ENCODE data around the gene AOPEP. TPM values are rescaled to one million over a fixed set of nuclear protein-coding genes. Genes with fewer than 3 reads are reported as not detected.
A peak's percentile ranks its signal among the peaks of the same experiment; 100 is the strongest.

Gene AOPEP
- total and polyA plus RNA-seq, 2 of the 13 experiments (the other 11 are each of a cell fraction or from before 2014, with no cell fraction given): 22.2 to 41.6 TPM

- TF ChIP-seq ZBTB34 (CRISPR knock-in tag; IDR thresholded peaks at IDR 0.05) (no peak), ZBTB39 (CRISPR knock-in tag; IDR thresholded peaks at IDR 0.05) (no peak), ZBTB14 (CRISPR knock-in tag; IDR thresholded peaks at IDR 0.05) (no peak), RARA (CRISPR knock-in tag; IDR thresholded peaks at IDR 0.05) (peak; percentile 100), CERS6 (CRISPR knock-in tag; IDR thresholded peaks at IDR 0.05) (no peak), ATF3 (CRISPR knock-in tag; IDR thresholded peaks at IDR 0.05) (no peak), SIX1 (CRISPR knock-in tag; IDR thresholded peaks at IDR 0.05; ENCODE audit: borderline replicate concordance) (peak; percentile 51; the same call in 1 of the 2 replicates), SSRP1 (CRISPR knock-in tag; IDR thresholded peaks at IDR 0.05) (no peak), ZNF672 (CRISPR knock-in tag; IDR thresholded peaks at IDR 0.05) (no peak), CCDC6 (CRISPR knock-in tag; IDR thresholded peaks at IDR 0.05) (no peak), ZNF484 (CRISPR knock-in tag; IDR thresholded peaks at IDR 0.05; ENCODE audit: borderline replicate concordance, low read depth) (no peak), HNRNPLL (IDR thresholded peaks at IDR 0.05; ENCODE audit: low read depth, low read length, poor library complexity, severe bottlenecking) (no peak), NRL (CRISPR knock-in tag; IDR thresholded peaks at IDR 0.05; ENCODE audit: borderline replicate concordance) (no peak), JUND (CRISPR knock-in tag; IDR thresholded peaks at IDR 0.05) (no peak), FOXP1 (IDR thresholded peaks at IDR 0.05) (no peak), FOXP1 (CRISPR knock-in tag; IDR thresholded peaks at IDR 0.05) (no peak), ZNF44 (CRISPR knock-in tag; IDR thresholded peaks at IDR 0.05) (no peak), POGZ (CRISPR knock-in tag; IDR thresholded peaks at IDR 0.05) (peak; percentile 80), AKNA (CRISPR knock-in tag; IDR thresholded peaks at IDR 0.05; ENCODE audit: borderline replicate concordance) (no peak), ZMAT3 (CRISPR knock-in tag; conservative IDR thresholded peaks at IDR 0.05) (no peak)
Observed at GRCh38 chr9:94867281-94867841, 140.9 kb downstream of the AOPEP start (continued).
